Measurements from ENCODE around the gene VSIR.

VSIR gene

DNA sequence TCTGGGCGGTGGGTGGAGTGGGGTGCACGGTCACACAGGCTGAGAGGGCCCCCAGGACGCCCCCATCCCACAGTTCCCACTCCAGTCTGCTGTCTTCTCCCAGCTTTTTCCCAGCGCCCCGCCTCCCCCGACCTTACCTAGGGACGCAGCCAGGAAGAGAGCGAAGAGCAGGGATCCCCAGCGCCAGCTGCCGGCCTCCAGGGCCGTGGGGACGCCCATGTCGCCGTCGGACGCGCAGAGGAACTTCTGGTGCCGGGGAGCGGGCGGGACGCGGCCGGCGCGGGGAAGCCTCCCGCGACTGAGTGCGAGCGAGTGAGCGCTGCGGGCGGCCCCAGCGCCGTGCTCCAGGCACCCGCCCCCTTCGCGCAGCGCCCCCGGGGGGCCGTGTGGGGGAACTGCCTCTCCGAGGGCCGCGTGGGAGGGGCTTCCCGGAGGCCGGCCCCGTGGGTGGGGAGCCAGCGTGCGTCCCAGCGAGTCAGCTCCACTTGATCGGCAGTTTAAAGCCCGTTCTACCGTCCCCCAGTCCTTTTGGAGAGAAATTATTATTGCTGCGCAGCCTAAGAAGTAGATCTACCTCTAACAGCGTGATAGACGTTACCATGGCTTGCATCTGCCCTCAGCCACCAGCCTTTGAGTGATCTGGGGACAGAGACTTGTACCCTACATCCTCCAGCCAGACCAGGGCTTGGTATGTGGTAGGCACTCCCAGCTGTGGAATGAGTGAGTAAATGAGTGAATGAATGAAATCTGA is at the start of gene VSIR:
Gene VSIR, minus strand, starts transcription at position 300 of the 751 bp plus-strand sequence. Its CDS starts 81 bp downstream, at position 219.
- peak; percentile 90 to 91 for DNase-seq (ENCODE audit: low read depth in 2 of 2)

DNA sequence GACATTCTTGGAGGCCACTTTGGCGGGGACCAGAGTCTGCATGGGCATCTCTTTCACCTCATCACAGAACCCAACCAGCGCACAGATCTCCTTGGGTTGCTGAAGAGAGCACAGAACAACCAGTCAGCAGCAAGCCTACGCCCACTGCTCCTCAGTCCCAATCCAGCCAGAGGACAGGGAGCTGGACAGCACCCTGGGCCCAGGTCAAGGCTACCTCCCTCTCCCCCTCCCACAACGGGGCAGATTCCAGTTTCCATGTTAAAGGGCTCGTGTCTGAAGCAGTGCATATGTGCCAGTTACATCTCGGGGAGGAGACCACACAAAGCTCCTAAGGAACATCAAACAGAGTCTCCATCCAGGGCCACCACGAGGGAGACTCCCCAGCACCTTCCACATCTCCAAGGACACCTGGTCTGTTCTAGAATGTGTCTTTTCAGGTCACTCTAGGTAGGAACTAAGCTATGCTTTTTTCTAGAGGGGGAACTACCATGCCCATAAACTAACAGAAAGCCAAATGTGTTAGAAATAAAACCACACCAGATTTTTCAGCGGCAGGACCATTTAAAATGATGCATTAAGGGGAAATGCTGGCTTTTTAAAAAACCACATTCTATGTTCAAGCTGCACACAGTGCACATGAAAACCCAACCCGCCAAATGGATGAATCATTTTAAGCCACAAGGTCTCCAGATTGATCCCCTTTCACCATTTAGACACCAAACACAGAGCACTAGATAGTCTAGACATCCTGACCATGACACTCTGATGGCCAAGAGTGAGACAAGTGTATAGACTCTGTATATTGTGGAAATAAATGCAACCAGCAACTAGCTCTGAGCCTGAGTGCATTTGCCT is 48.8 kb upstream of the VSIR start:
- no peak for DNase-seq (ENCODE audit: low read depth in 2 of 2)

DNA sequence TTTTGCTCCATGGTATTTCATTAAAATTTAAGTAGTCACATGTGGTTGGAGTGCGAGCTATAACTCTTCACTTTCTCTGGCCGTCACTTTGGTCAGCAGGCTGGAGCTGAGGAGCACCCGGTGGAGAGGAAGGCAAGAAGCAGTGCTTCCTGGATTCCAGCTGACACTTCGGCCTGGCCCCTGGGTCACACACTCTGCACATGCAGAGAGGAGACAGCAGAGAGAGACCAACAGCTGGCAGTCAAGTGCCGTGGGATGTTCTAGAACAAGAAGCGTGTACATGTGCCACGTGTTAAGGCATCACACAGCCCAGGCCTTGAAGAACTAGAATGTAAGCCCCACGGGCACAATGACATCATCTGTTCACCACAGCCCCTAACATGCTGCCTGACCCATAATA is 47.6 kb upstream of the VSIR start:
- no peak for DNase-seq (ENCODE audit: low read depth in 2 of 2)

DNA sequence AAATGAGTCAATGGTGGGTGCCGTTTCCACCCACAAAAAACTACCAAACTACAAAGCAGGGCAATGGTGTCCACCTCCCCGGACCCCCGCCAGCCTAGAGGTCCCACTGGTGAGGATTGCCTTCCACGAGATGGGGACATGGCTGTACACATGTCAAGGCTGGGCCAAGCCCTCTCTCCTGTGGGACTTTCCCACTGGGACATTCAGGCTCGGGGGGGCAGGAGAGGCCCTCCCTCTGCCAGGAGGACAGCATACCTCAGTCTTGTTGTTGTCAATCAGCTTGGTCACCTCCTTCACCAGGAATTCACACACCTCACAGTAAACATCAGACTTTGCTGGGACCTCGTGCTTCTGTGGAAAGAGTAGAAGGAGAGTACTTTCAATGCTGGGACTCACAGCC is 46.7 kb upstream of the VSIR start:
- no peak for DNase-seq (ENCODE audit: low read depth in 2 of 2)

DNA sequence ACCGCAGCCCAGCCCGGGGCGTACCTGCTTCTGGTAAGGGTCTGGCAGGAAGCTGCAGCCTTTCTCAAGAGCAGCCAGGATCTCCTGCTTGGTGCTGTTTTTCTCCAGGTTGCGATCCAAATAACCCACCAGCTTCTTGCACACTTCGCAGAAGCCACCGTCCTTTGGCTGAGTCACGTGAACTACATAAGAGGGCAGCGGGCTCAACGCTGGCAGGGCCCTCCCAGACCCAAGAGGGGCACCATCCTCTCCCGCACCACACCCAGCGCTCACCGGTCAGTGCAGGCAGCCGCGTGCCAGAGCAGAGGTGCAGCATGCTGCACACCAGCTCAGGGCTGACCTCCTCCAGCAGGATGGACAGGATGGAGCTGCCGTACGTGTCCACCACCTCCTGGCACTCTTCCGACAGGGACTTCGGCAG is 46.1 kb upstream of the VSIR start:
- DNase-seq (ENCODE audit: low read depth in 2 of 2): no peak

DNA sequence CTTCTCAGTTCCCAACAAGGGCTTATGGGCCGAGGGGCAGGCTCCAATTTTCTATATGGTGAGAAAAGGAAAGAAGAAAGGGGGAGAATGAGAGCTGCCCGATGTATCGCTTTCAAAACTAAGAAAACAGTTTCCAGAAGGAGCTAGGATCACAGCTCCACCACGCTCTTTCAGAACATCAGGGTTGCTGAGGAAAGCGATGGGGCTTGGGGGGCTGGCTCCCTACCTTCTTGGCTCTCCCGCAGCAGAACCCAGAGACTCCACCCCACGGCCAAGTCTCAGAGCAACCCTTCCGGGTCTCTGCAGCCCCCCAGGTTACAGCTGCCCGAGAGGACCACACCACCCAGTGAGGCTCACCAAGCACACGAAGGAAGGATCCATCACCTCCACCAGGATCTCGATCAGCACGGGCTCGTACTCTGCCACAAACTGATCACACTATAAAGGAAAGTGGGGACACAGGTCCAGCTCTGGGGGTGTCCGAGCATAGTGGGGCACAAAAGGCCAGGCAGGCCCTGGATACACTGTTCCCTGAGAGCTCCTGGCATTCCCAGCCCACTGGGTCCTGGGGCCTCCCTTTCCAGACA is 45.4 kb upstream of the VSIR start:
- DNase-seq (ENCODE audit: low read depth in 2 of 2): no peak

DNA sequence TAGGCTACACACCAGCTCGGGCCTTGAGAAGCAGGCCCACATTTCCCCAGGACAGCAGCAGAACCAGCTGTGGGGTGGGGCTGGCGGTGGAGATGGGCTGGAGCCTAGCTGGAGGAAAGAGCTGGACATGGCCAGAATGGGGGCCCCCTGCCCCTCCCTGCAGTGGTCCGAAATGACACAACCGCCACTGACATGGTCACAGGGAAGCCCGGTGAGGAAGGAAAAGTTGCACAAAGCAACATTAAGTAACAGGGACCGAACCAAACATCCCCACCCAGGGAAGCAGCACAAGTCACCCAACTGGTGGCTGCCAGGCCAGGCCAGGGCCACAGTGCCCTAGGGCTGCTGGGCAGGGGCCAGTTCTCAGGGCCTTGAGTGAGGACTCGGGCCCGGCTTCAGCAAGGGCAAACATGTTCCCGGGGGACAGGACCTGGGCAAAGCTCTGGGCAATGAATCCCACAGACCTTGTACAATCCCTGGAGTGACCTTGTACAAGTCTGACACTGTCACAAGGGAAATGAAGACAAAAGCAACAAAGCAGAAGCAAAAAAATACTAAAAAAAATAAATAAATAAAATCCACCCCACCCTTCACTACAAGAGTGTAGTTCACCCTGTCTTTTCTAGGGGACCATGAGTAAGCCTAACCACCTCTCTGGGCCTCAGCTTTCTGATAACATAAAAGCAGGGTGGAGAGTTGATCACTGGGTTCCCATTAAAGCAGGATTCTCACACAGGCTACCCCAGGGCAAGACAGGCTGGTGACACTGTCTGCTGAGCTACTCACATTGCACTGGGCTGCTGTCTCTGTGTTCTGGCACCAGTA is 44.7 kb upstream of the VSIR start:
- no peak for DNase-seq (ENCODE audit: low read depth in 2 of 2)

DNA sequence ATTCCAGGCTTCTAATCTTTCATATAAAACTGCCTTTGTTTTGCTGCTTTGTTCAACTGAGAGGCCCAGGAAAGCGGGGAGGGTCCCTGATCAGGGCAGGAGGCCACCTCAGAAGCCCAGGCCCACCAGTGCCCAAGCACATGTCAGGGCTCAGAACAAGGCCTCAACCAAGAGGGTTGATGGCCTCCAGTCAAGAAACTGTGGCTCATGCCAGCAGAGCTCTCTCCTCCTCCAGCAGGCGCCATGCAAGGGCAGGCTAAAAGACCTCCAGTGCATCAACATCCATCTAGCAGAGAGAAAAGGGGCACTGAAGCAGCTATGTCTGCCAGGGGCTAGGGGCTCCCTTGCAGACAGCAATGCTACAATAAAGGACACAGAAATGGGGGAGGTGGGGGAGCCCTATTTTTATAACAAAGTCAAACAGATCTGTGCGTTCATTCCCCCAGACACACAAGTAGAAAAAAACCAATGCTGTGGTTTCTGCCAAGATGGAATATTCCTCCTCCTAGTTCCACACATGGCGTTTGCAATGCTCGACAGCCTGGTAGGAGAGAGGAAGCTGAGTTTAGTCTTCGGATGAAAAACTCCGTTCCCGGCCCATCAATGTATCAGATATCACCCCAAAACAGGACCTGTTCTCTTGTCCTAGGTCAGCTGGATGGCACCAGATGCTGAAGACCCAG is 43.8 kb upstream of the VSIR start:
- no peak for DNase-seq (ENCODE audit: low read depth in 2 of 2)

DNA sequence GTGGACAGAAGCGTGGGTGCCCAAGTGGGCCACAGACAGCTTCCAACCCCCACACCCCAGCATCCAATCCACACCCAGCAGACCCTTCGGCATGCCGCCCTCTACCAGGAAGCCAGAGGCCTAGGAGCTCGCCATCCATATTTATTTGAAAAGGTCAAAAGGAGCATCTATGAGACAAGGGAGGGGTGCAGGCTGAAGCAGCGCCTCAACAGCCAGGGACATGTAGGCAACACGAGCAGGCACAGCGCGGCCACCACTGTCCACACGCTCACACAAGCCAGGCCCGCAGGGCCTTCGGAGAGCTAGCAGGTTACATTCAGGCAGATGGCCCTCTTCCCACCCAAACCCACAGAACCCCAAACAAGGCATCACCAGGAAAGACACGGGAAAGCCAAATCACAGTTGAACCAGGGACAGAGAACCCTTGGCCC is 43.1 kb upstream of the VSIR start:
- DNase-seq (ENCODE audit: low read depth in 2 of 2): no peak

DNA sequence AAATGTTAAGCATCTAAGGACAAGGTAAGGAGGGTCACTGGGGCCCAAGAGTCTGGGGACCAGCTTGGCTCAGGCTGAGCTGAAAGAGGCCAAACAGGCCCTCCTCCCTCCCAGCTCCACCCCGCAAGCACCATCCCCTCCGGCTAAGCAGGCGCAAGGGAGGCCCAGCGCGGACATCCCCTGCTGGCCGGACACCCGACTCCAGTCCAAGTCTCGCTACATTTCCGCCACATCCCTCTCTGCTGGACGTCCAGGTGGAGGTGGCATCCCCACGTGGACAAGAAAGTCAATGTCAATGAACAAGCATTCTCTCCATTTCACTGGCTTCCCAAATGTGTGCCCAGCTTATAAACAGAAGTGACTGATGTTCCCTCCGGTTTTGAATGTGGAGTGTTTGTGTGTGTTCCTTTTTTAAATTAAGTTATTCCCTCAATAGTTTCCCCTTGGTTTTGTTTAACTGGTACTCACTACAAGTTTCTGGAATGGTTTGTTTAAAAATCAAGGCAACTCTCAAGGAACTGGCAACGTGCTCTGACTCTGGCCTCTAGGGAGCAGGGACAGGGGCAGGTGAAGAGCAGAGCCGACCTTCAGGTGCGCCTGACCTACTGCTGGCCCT is 42.3 kb upstream of the VSIR start:
- no peak for DNase-seq (ENCODE audit: low read depth in 2 of 2)

DNA sequence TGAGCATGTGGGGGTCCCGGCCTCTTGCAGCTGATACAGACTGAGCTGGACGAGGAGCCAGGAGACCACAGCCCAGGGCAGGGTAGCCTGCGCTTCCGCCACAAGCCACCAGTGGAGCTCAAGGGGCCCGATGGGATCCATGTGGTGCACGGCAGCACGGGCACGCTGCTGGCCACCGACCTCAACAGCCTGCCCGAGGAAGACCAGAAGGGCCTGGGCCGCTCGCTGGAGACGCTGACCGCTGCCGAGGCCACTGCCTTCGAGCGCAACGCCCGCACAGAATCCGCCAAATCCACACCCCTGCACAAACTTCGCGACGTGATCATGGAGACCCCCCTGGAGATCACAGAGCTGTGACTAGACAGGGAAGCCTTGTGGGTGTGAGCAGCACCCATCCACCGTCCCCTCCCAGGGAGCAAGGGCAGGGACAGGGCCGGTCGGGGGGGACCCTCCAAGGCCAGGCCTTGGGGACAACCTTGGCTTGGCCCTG is 41.6 kb upstream of the VSIR start:
- DNase-seq (ENCODE audit: low read depth in 2 of 2): no peak

DNA sequence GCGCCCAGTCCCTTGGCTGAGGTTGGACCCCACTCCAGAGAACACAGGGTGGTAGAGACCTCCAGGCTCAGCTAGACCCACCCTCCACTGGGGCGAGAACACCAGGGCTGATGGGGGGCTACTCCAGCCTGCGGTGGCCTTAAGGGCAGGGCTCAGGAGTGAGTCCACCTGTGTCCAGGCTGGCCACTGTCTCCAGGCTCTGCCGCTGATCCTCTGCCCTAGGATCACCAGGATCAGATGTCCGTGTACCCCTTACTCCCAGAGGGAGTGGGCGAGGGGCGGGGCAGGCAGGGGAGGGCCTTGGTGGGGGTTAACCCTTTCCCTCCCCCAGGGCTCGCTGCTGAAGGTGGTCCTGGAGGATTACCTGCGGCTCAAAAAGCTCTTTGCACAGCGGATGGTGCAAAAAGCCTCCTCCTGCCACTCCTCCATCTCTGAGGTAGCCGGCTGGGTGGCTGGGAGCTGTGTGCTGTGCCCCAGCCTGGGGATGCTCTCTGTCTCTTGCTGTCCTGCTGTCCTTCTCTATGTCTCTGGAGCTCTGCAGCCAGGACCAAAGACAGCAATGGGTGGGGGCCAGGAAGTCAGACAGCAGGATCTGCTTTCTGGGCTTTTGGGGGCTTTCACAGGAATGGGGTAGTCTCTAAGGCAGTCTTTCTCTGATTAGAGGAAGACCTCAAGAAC is 39.7 kb upstream of the VSIR start:
- DNase-seq (ENCODE audit: low read depth in 2 of 2): no peak

DNA sequence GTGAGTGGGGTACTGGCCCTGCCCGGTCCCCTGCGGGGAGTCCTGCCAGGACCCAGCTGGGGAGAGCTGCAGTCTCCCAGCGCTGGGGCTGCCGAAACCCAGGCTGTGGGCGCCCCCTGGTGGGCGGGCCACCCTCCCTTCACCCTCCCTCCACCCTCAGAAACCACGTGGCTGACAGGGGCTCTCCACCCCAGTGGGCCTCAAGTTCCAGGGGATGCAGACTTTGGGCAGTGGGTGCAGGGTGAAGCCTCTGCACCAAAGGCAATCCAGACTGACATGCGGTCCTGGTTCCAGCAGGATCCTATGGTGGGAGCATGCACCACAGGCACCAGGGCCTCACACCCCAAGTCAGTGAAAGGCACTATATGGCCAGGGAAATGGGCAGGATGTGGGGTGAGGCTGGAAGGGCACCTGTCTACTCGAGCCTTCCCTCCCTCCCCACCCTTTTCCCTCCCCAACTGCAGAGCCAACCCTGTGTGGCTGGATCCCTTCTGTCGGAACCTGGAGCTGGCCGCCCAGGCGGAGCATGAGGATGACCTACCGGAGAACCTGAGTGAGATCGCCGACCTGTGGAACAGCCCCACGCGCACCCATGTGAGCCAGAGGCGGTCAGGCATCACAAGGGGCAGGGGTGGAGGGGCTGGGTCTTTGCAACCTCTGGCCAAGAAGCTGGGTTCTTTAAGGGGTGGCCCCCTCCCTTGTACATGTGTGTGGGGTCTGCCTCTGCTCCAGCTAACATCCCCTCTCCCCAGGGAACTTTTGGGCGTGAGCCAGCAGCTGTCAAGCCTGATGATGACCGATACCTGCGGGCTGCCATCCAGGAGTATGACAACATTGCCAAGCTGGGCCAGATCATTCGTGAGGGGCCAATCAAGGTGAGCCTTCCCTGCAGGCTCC is 38.9 kb upstream of the VSIR start:
- peak; percentile 55 to 69 for DNase-seq (ENCODE audit: low read depth in 2 of 2)

DNA sequence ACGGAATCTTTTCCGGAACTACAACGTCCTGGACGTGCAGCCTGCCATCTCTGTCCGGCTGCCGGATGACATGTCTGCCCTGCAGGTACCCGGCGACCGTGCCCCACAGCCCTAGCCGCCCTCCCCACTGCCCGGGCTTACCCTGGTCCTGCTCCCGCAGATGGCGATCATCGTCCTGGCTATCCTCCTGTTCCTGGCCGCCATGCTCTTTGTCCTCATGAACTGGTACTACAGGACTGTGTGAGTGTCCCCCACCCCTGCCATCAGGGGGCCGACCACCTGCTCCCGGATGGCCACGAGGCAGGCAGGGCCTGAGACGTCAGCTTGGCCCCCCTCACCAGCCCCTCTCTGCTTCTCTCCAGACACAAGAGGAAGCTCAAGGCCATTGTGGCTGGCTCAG is 38.0 kb upstream of the VSIR start:
- no peak for DNase-seq (ENCODE audit: low read depth in 2 of 2)

DNA sequence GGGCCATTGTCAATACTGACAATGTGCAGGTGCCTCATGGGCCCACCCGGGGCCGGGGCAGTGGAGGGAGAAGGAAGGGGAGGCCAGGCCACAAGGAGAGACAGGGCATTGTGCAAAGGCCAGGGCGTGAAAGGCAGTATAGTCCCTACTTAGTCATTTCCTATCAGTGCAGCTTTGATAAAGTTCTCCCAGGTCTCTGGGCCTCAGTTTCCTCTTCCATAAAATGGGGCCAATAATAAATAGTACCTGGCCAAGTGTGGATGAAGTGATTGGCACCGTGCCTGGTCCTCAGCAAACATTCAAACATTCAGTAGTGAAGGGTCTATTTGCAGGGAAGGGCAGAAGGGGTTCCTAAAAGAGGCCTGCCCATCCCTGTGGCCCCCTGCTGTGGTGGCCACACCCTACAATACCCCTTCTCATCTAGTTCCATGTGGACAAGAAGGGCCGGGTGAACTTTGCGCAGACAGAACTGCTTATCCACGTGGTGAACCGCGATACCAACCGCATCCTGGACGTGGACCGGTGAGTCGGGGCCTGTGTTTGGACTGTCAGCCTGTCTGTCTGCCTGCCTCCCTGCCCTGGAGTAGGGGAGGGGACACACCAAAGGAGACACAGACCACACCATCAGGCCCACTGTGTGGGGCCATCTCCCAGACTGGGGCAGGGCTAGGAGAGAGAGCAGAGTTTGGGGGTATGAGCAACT is 36.9 kb upstream of the VSIR start:
- DNase-seq (ENCODE audit: low read depth in 2 of 2): no peak

DNA sequence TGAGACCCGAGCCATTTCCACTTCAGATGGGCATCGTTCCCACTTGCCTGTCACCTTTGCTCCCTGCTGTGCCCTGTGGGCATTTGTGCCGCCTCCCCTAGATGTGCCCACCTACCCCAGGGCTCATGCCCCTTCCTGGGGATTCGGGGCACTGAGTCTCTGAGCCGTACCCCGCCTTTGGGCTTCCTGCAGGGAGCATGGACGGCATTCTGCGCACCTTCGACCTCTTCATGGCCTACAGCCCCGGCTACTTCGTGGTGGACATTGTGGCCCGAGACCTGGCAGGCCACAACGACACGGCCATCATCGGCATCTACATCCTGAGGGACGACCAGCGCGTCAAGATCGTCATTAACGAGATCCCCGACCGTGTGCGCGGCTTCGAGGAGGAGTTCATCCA is 36.3 kb upstream of the VSIR start:
- no peak for DNase-seq (ENCODE audit: low read depth in 2 of 2)

DNA sequence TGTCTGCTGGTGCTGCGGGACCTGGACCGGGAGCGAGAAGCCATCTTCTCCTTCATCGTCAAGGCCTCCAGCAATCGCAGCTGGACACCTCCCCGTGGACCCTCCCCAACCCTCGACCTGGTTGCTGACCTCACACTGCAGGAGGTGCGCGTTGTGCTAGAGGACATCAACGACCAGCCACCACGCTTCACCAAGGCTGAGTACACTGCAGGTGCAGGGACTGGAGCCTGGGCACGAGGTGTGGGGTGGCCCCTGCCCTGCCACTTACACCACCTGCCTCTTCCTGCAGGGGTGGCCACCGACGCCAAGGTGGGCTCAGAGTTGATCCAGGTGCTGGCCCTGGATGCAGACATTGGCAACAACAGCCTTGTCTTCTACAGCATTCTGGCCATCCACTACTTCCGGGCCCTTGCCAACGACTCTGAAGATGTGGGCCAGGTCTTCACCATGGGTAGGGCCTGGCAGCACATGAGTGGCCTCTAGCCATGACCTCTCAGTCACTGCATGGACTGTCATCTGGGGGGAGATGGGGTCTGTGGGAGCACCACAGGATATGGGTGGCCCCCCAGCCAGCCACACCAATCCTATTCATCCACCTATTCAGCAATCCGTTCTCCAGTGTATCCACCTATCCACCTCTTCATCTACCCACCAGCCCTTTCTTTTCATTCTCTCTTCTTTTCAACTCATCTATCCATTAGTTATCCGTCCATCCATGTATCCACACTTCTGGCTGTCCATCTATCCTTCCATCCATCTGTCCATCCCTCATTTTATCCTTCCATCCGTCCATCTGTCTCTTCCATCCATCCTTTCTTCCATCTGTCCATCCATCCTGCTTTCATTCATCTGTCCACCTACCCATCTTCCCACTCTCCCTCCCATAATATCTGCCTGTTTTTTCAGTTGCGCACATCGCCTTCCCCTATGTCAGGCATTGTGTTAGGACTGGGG is 34.5 kb upstream of the VSIR start:
- no peak for DNase-seq (ENCODE audit: low read depth in 2 of 2)

Data from activated CD8-positive, alpha-beta memory T cell treated with anti-CD3 and anti-CD28 coated beads for 4 hours (primary cell).